Panc1 (cell line): ENCODE results near the gene GPR50. TPM values are rescaled to one million over a fixed set of nuclear protein-coding genes. Genes with fewer than 3 reads are reported as not detected.

Experiments
- ATAC-seq: fragments of 200-7000 bp; cut with Tn5 transposase; 2 replicates; pipeline ENCODE4 v1.9.1; 2020; ENCODE audit warnings: mild to moderate bottlenecking, moderate library complexity
- BruUV-seq: library from RNA; stranded (reverse); fragments of 400-500 nt; replicated peaks from 2 replicates; lab custom pipeline; 2021; lab: Mats Ljungman, UMichigan
- CTCF ChIA-PET: fragments of 300-600 bp; sonication (Branson Sonifier 250); formaldehyde crosslinking; loops from one replicate; lab custom pipeline; 2022; ENCODE audit warnings: antibody characterized with exemption; lab: Charles Lee
- POLR2A ChIA-PET: fragments of 300-600 bp; sonication (Branson Sonifier 250); formaldehyde crosslinking; loops from one replicate; lab custom pipeline; 2022; ENCODE audit warnings: antibody characterized with exemption; lab: Charles Lee
- DNase-seq: peaks from one replicate; pipeline ENCODE4 v3.0.0-alpha.2; 2010; ENCODE audit warnings: low read depth, low spot score
- H3K27ac ChIP-seq: 2 replicates; pipeline ENCODE4 v1.5.1; 2011; ENCODE audit warnings: mild to moderate bottlenecking, low read length, inconsistent platforms
- H3K27me3 ChIP-seq: fragments of 200-500 bp; sonication (Bioruptor generic); 2 replicates; pipeline ENCODE4 v1.6.0; 2014; ENCODE audit warnings: low read length, inconsistent platforms; ENCODE audit not compliant: control insufficient read depth, insufficient read depth
- H3K36me3 ChIP-seq: fragments of 200-500 bp; sonication (Bioruptor generic); 2 replicates; pipeline ENCODE4 v1.5.1; 2014; ENCODE audit warnings: inconsistent platforms, mild to moderate bottlenecking, low read length, moderate library complexity; ENCODE audit not compliant: control insufficient read depth, insufficient read depth
- H3K4me1 ChIP-seq: 2 replicates; pipeline ENCODE4 v1.5.1; 2011; ENCODE audit warnings: inconsistent platforms, mild to moderate bottlenecking, low read length, moderate library complexity; ENCODE audit not compliant: control insufficient read depth, insufficient read depth
- H3K4me3 ChIP-seq, 2 experiments: 2 replicates each; pipeline ENCODE4 v1.5.1; 2011 to 2012; ENCODE audit warnings: low read depth in 2 of 2, low read length in 2 of 2, mild to moderate bottlenecking in 2 of 2, inconsistent platforms in 1 of 2, moderate library complexity in 1 of 2
- H3K9me3 ChIP-seq: fragments of 200-500 bp; sonication (Bioruptor generic); 2 replicates; pipeline ENCODE4 v1.5.1; 2014; ENCODE audit warnings: low read depth, mild to moderate bottlenecking, inconsistent platforms, low read length, moderate library complexity; ENCODE audit not compliant: control insufficient read depth, insufficient read depth
- CTCF ChIP-seq: fragments of 450-650 bp; IDR thresholded peaks from 2 replicates; pipeline ENCODE4 v1.5.1; 2017; ENCODE audit warnings: mild to moderate bottlenecking
- POLR2AphosphoS5 ChIP-seq: IDR thresholded peaks from 2 replicates; pipeline ENCODE4 v1.6.1; 2012; ENCODE audit warnings: mild to moderate bottlenecking, low read depth, low read length, moderate library complexity
- REST ChIP-seq, 2 experiments: IDR thresholded peaks; 2 replicates each; pipeline ENCODE4 v1.6.1; 2011 to 2012; ENCODE audit warnings: low read depth in 2 of 2, control low read depth in 1 of 2, low read length in 1 of 2, mild to moderate bottlenecking in 1 of 2, moderate library complexity in 1 of 2; ENCODE audit not compliant: insufficient read depth in 1 of 2
- SIN3A ChIP-seq: IDR thresholded peaks from 2 replicates; pipeline ENCODE4 v1.6.1; 2012; ENCODE audit warnings: low read depth, mild to moderate bottlenecking, low read length, moderate library complexity, borderline replicate concordance; ENCODE audit not compliant: insufficient read depth
- TCF7L2 ChIP-seq: IDR thresholded peaks from 2 replicates; pipeline ENCODE4 v1.6.1; 2011; ENCODE audit warnings: mild to moderate bottlenecking, low read depth, low read length, inconsistent platforms
- in situ Hi-C: cut with HindIII; loops from 2 replicates; pipeline ENCODE4 v1.10.0; 2016; ENCODE audit warnings: low sequenced_read_pairs, low pct_unique_long_range_greater_than_20kb
- intact Hi-C: fragments of 100-400 bp; cut with micrococcal nuclease; formaldehyde crosslinking; loops from one replicate; pipeline ENCODE4 v1.10.0; 2022; ENCODE audit not compliant: unreplicated experiment
- microRNA-seq: library from miRNA; unstranded; fragments of <30 nt; microRNA quantifications from one replicate; pipeline ENCODE4 v1.1.0, GENCODE V29; 2020; ENCODE audit not compliant: unreplicated experiment
- total RNA-seq: library from RNA; stranded (reverse); gene quantifications from one replicate; pipeline ENCODE4 v1.2.1, GENCODE V29; 2021; ENCODE audit not compliant: unreplicated experiment

Gene GPR50
- total RNA-seq, 1 experiment from 2014 or later, result 0.26 TPM

- ChIA-PET CTCF (no interaction called here), POLR2A (no interaction called here)
- BruUV-seq, result no TSS peak
- in situ Hi-C loops (no loop called here), intact Hi-C loops (no loop called here)
- Histone ChIP-seq H3K27me3 (peaks cover 3% of the 10 kb centered on the region; the same call in 1 of the 2 replicates), H3K9me3 (no peaks in the 10 kb centered on the region), H3K36me3 (no peaks in the 10 kb centered on the region), H3K27ac (no peak overlapping the region), H3K4me3 (no peak overlapping the region), H3K4me1 (no peaks in the 10 kb centered on the region)
- ATAC-seq (no peak), DNase-seq (no peak)
- no peak for TF ChIP-seq REST (IDR thresholded peaks at IDR 0.05; ENCODE audit: insufficient read depth in 1 of 2, low read depth in 2 of 2, low read length in 1 of 2)
- TF ChIP-seq SIN3A, result no peak
- TF ChIP-seq TCF7L2, result no peak
- no peak for TF ChIP-seq POLR2AphosphoS5
- no peak for TF ChIP-seq CTCF
Observed at GRCh38 chrX:151228935-151229334, 52.6 kb downstream of the GPR50 start.

Small RNA genes within 50 kb of the gene (microRNA-seq; reads per million reads assigned to microRNA genes)
- gene MIR4330, result not detected

Other genes starting within 250 kb of the GPR50 start
- 251 TPM for gene HMGB3, start 193.2 kb upstream of the GPR50 start, total RNA-seq
- 117 TPM for gene VMA21, start 220.6 kb downstream of the GPR50 start, total RNA-seq